SK-N-SH (cell line): ENCODE data around the gene DMD. TPM values are rescaled to one million over a fixed set of nuclear protein-coding genes. Genes with fewer than 3 reads are reported as not detected.

Source experiments
- CTCF ChIA-PET: fragments of 300-600, 350-600 bp; formaldehyde crosslinking; extraction: SDS; loops from one replicate; lab custom pipeline; 2021; lab: Yijun Ruan, JAX
- POLR2A ChIA-PET: fragments of 350-600 bp; sonication (Branson Sonifier 250); formaldehyde crosslinking; extraction: SDS; loops from one replicate; lab custom pipeline; 2020; ENCODE audit warnings: antibody characterized with exemption, inconsistent platforms; lab: Yijun Ruan, JAX
- DNase-seq: peaks from one replicate; pipeline ENCODE4 v3.0.0; 2012
- H2AFZ ChIP-seq: fragments of 200-600 bp; sonication (generic); 2 replicates; pipeline ENCODE4 v1.8.1; 2016; ENCODE audit warnings: antibody characterized with exemption, mild to moderate bottlenecking, low read depth
- H3F3A ChIP-seq: fragments of 200-600 bp; sonication (generic); replicated peaks from 2 replicates; pipeline ENCODE3; 2016; ENCODE audit warnings: antibody characterized with exemption, mild to moderate bottlenecking; ENCODE audit not compliant: insufficient read depth
- H3K27ac ChIP-seq, 2 experiments: fragments of 200-500 bp in 1 of 2; fragments of 200-600 bp in 1 of 2; sonication (Bioruptor generic) in 1 of 2; sonication (generic), shearing (Covaris generic) in 1 of 2; 2 replicates each; pipeline versions ENCODE4 v1.5.1 to v1.6.1; 2014 to 2016; ENCODE audit warnings: low read depth in 2 of 2, inconsistent platforms in 1 of 2, low read length in 1 of 2, mild to moderate bottlenecking in 1 of 2, mixed read lengths in 1 of 2
- H3K27me3 ChIP-seq: fragments of 200-600 bp; sonication (generic), shearing (Covaris generic); 2 replicates; pipeline ENCODE4 v1.6.1; 2016; ENCODE audit warnings: mixed run types; ENCODE audit not compliant: insufficient read depth
- H3K36me3 ChIP-seq, 2 experiments: fragments of 200-500 bp in 1 of 2; fragments of 200-600 bp in 1 of 2; sonication (Bioruptor generic) in 1 of 2; sonication (generic) in 1 of 2; replicated peaks in 1 of 2; 2 replicates each; pipeline versions ENCODE3 to v1.5.1; 2014 to 2016; ENCODE audit warnings: low read length in 1 of 2, mild to moderate bottlenecking in 1 of 2; ENCODE audit not compliant: insufficient read depth in 2 of 2, control insufficient read depth in 1 of 2
- H3K4me1 ChIP-seq, 2 experiments: fragments of 200-500 bp in 1 of 2; fragments of 200-600 bp in 1 of 2; sonication (Bioruptor generic) in 1 of 2; sonication (generic), shearing (Covaris generic) in 1 of 2; 2 replicates each; pipeline versions ENCODE4 v1.5.1 to v1.6.1; 2014 to 2016; ENCODE audit warnings: low read depth in 1 of 2, low read length in 1 of 2, mixed run types in 1 of 2; ENCODE audit not compliant: insufficient read depth in 2 of 2, control insufficient read depth in 1 of 2
- H3K4me2 ChIP-seq: fragments of 200-600 bp; sonication (generic), shearing (Covaris generic); 2 replicates; pipeline ENCODE4 v1.6.1; 2017; ENCODE audit warnings: mixed run types
- H3K4me3 ChIP-seq, 2 experiments: fragments of 200-500 bp in 1 of 2; fragments of 200-600 bp in 1 of 2; sonication (Bioruptor generic) in 1 of 2; sonication (generic), shearing (Covaris generic) in 1 of 2; 2 replicates each; pipeline versions ENCODE4 v1.5.1 to v1.8.1; 2014 to 2016; ENCODE audit warnings: low read depth in 2 of 2, inconsistent platforms in 1 of 2, low read length in 1 of 2, mild to moderate bottlenecking in 1 of 2, mixed read lengths in 1 of 2, moderate library complexity in 1 of 2
- H3K79me2 ChIP-seq: fragments of 200-600 bp; sonication (generic); 2 replicates; pipeline ENCODE4 v1.8.1; 2017; ENCODE audit warnings: mild to moderate bottlenecking; ENCODE audit not compliant: insufficient read depth
- H3K9ac ChIP-seq: fragments of 200-600 bp; sonication (generic); 2 replicates; pipeline ENCODE4 v1.6.1; 2017; ENCODE audit warnings: mixed run types
- H3K9me2 ChIP-seq: fragments of 200-600 bp; sonication (generic); 2 replicates; pipeline ENCODE4 v1.6.1; 2017; ENCODE audit warnings: mixed run types
- H3K9me3 ChIP-seq: fragments of 200-600 bp; sonication (generic); 2 replicates; pipeline ENCODE4 v1.6.1; 2017; ENCODE audit warnings: mixed run types, mild to moderate bottlenecking, moderate library complexity
- H4K20me1 ChIP-seq: fragments of 200-600 bp; sonication (generic); 2 replicates; pipeline ENCODE4 v1.6.1; 2017; ENCODE audit warnings: mild to moderate bottlenecking, mixed run types; ENCODE audit not compliant: insufficient read depth
- CHD2 ChIP-seq: fragments of 150-350 bp; IDR thresholded peaks from 2 replicates; pipeline ENCODE4 v1.6.1; 2018; ENCODE audit warnings: low read length; ENCODE audit not compliant: partially characterized antibody
- CTCF ChIP-seq: fragments of 200-600 bp; sonication (generic); IDR thresholded peaks from 2 replicates; pipeline ENCODE4 v1.6.1; 2017; ENCODE audit warnings: antibody characterized with exemption, mild to moderate bottlenecking, moderate library complexity
- ELF1 ChIP-seq: IDR thresholded peaks from 2 replicates; pipeline ENCODE4 v1.4.0; 2012
- EZH2phosphoT487 ChIP-seq: fragments of 200-600 bp; sonication (generic); IDR thresholded peaks from 2 replicates; pipeline ENCODE4 v1.6.1; 2017; ENCODE audit warnings: low read depth, mixed run types, mild to moderate bottlenecking, antibody characterized with exemption, moderate library complexity, borderline replicate concordance
- FOSL2 ChIP-seq: IDR thresholded peaks from 2 replicates; pipeline ENCODE4 v1.4.0; 2012; ENCODE audit warnings: low read depth, mild to moderate bottlenecking, moderate library complexity, borderline replicate concordance
- FOXJ3 ChIP-seq: sonication (generic); formaldehyde crosslinking; IDR thresholded peaks from 2 replicates; pipeline ENCODE4 v1.5.1; 2020; ENCODE audit warnings: mild to moderate bottlenecking, missing genetic modification reagents
- GATA2 ChIP-seq: sonication (generic); formaldehyde crosslinking; IDR thresholded peaks from 2 replicates; pipeline ENCODE4 v1.5.0; 2020; ENCODE audit warnings: mild to moderate bottlenecking, missing genetic modification reagents
- IRF3 ChIP-seq: fragments of 150-350 bp; IDR thresholded peaks from 2 replicates; pipeline ENCODE4 v1.6.1; 2016; ENCODE audit warnings: mild to moderate bottlenecking, low read depth, low read length
- MEF2A ChIP-seq: IDR thresholded peaks from 2 replicates; pipeline ENCODE4 v1.4.0; 2012; ENCODE audit warnings: low read depth, borderline replicate concordance
- MXI1 ChIP-seq: IDR thresholded peaks from 2 replicates; pipeline ENCODE4 v1.6.1; 2012; ENCODE audit warnings: mild to moderate bottlenecking, low read depth, low read length, improper control_type of control experiment
- POLR2AphosphoS5 ChIP-seq: IDR thresholded peaks from 2 replicates; pipeline ENCODE4 v1.6.1; 2012; ENCODE audit warnings: low read depth, low read length
- RAD21 ChIP-seq: IDR thresholded peaks from 2 replicates; pipeline ENCODE4 v1.6.1; 2012; ENCODE audit warnings: mild to moderate bottlenecking, low read length
- REST ChIP-seq: IDR thresholded peaks from 2 replicates; pipeline ENCODE4 v1.6.1; 2012; ENCODE audit warnings: mild to moderate bottlenecking, low read depth, low read length, moderate library complexity
- RFX5 ChIP-seq: IDR thresholded peaks from 2 replicates; pipeline ENCODE4 v1.6.1; 2012; ENCODE audit warnings: mild to moderate bottlenecking, improper control_type of control experiment, low read length
- RXRA ChIP-seq: IDR thresholded peaks from 2 replicates; pipeline ENCODE4 v1.4.0; 2012; ENCODE audit warnings: low read depth, mild to moderate bottlenecking, borderline replicate concordance
- TEAD4 ChIP-seq: IDR thresholded peaks from 2 replicates; pipeline ENCODE4 v1.4.0; 2012; ENCODE audit warnings: mild to moderate bottlenecking, borderline replicate concordance; ENCODE audit not compliant: insufficient read depth
- USF1 ChIP-seq: IDR thresholded peaks from 2 replicates; pipeline ENCODE4 v1.4.0; 2012; ENCODE audit warnings: low read depth, borderline replicate concordance
- USF2 ChIP-seq: fragments of 150-350 bp; IDR thresholded peaks from 2 replicates; pipeline ENCODE4 v1.6.1; 2017; ENCODE audit warnings: antibody characterized with exemption, low read length, low read depth, borderline replicate concordance
- polyA plus RNA-seq, 3 experiments: library from polyadenylated mRNA; depleted of rRNA; stranded (reverse); fragments of >200 nt; gene quantifications; 2 replicates each; pipeline ENCODE4 v1.2.3, GENCODE V29; 2012

DMD gene
- polyA plus RNA-seq, 1 of the 3 experiments (the other 2 are of a cell fraction), result 3.9 TPM

- Histone ChIP-seq H3K36me3 (no peaks in the 10 kb centered on the region), H3K4me1 (no peaks in the 10 kb centered on the region), H3F3A (no peaks in the 10 kb centered on the region), H3K9me3 (no peaks in the 10 kb centered on the region), H3K9me2 (no peaks in the 10 kb centered on the region), H3K27ac (no peak overlapping the region), H3K4me3 (no peak overlapping the region), H3K9ac (no peak overlapping the region), H3K79me2 (no peaks in the 10 kb centered on the region), H3K27me3 (no peaks in the 10 kb centered on the region), H4K20me1 (no peaks in the 10 kb centered on the region), H3K4me2 (no peak overlapping the region), H2AFZ (no peak overlapping the region)
- POLR2A ChIA-PET, result no interaction called here
- CTCF ChIA-PET, result no interaction called here
- TF ChIP-seq EZH2phosphoT487, result no peak
- TF ChIP-seq POLR2AphosphoS5, result no peak
- no peak for TF ChIP-seq CTCF
- TF ChIP-seq FOXJ3, result no peak
- no peak for TF ChIP-seq RFX5
- TF ChIP-seq TEAD4, result no peak
- no peak for TF ChIP-seq RAD21
- no peak for DNase-seq
These were observed 1341.1 kb downstream of the DMD start for GRCh38 chrX:31870267-31870666.

GRCh38 chrX:31860686-31861085 is 1350.7 kb downstream of the DMD start:
- H3K36me3 ChIP-seq, result no peaks in the 10 kb centered on the region
- no peak overlapping the region for H3K4me3 ChIP-seq
- no peak overlapping the region for H3K4me2 ChIP-seq
- POLR2A ChIA-PET, result no interaction called here
- no peaks in the 10 kb centered on the region for H4K20me1 ChIP-seq
- DNase-seq, result no peak
- no peaks in the 10 kb centered on the region for H3F3A ChIP-seq
- CTCF ChIA-PET, result no interaction called here
- H3K9me2 ChIP-seq, result no peaks in the 10 kb centered on the region
- H3K4me1 ChIP-seq, result no peaks in the 10 kb centered on the region
- H3K27ac ChIP-seq, result no peak overlapping the region
- TF ChIP-seq IRF3, result no peak
- no peak for TF ChIP-seq RFX5
- no peak for TF ChIP-seq GATA2
- TF ChIP-seq USF1, result no peak
- no peak for TF ChIP-seq RXRA
- no peak for TF ChIP-seq USF2
- no peak for TF ChIP-seq CHD2
- no peak for TF ChIP-seq EZH2phosphoT487
- no peak for TF ChIP-seq FOSL2
- TF ChIP-seq REST, result no peak
- no peak for TF ChIP-seq ELF1
- TF ChIP-seq MEF2A, result no peak
- no peak for TF ChIP-seq MXI1
- H3K9me3 ChIP-seq, result no peaks in the 10 kb centered on the region
- H3K79me2 ChIP-seq, result no peaks in the 10 kb centered on the region
- no peak overlapping the region for H2AFZ ChIP-seq
- H3K9ac ChIP-seq, result no peak overlapping the region
- H3K27me3 ChIP-seq, result no peaks in the 10 kb centered on the region
